DND-41 (cell line): ENCODE results near the gene CRYM.
A peak's percentile ranks its signal among the peaks of the same experiment; 100 is the strongest.
"Not testable (repeated sequence)": the region's sequence is repeated elsewhere in the genome, so short reads cannot be mapped to it uniquely, and the experiment has no call there.

Experiments
- ATAC-seq: fragments of 200-7000 bp; cut with Tn5 transposase; 3 replicates; pipeline ENCODE4 v1.9.1; 2021; ENCODE audit warnings: low read depth; ENCODE audit not compliant: insufficient read depth
- DNase-seq: peaks from one replicate; pipeline ENCODE4 v3.0.0-alpha.2; 2020
- H2AFZ ChIP-seq: 2 replicates; pipeline ENCODE4 v1.6.0; 2012; ENCODE audit warnings: low read depth, low read length
- H3K27ac ChIP-seq: 2 replicates; pipeline ENCODE4 v1.5.1; 2012; ENCODE audit warnings: low read length, inconsistent platforms
- H3K27me3 ChIP-seq: fragments of 200-600 bp; sonication (generic); 2 replicates; pipeline ENCODE4 v1.6.0; 2012; ENCODE audit warnings: low read length, mild to moderate bottlenecking, inconsistent platforms; ENCODE audit not compliant: insufficient read depth, poor library complexity
- H3K36me3 ChIP-seq: 2 replicates; pipeline ENCODE4 v1.5.1; 2012; ENCODE audit warnings: low read length, inconsistent platforms; ENCODE audit not compliant: insufficient read depth
- H3K4me1 ChIP-seq: 2 replicates; pipeline ENCODE4 v1.5.1; 2012; ENCODE audit warnings: mild to moderate bottlenecking, low read length; ENCODE audit not compliant: insufficient read depth
- H3K4me2 ChIP-seq: 2 replicates; pipeline ENCODE4 v1.6.0; 2012; ENCODE audit warnings: mild to moderate bottlenecking, moderate library complexity, low read length, inconsistent platforms; ENCODE audit not compliant: insufficient read depth
- H3K4me3 ChIP-seq, 2 experiments: fragments of 200-600 bp in 1 of 2; shearing (Covaris generic) in 1 of 2; 2 replicates each; pipeline ENCODE4 v1.5.1; 2012 to 2016; ENCODE audit warnings: inconsistent platforms in 2 of 2, low read length in 2 of 2, mild to moderate bottlenecking in 2 of 2, low read depth in 1 of 2, moderate library complexity in 1 of 2
- H3K79me2 ChIP-seq: 2 replicates; pipeline ENCODE4 v1.6.0; 2012; ENCODE audit warnings: low read length, inconsistent platforms; ENCODE audit not compliant: insufficient read depth
- H3K9ac ChIP-seq: 2 replicates; pipeline ENCODE4 v1.6.0; 2012; ENCODE audit warnings: low read depth, mild to moderate bottlenecking, inconsistent platforms, low read length, moderate library complexity
- H3K9me3 ChIP-seq: 2 replicates; pipeline ENCODE4 v1.5.1; 2012; ENCODE audit warnings: low read length, moderate library complexity, mild to moderate bottlenecking, inconsistent platforms; ENCODE audit not compliant: insufficient read depth, severe bottlenecking
- H4K20me1 ChIP-seq: 2 replicates; pipeline ENCODE4 v1.6.0; 2012; ENCODE audit warnings: low read length; ENCODE audit not compliant: insufficient read depth
- CTCF ChIP-seq: IDR thresholded peaks from 2 replicates; pipeline ENCODE4 v1.5.1; 2012; ENCODE audit warnings: borderline replicate concordance, low read length, moderate library complexity, mild to moderate bottlenecking; ENCODE audit not compliant: poor library complexity, severe bottlenecking; ENCODE audit errors: extremely low read depth
- EZH2 ChIP-seq: IDR thresholded peaks from 3 replicates; pipeline ENCODE4 v1.6.1; 2012; ENCODE audit warnings: borderline replicate concordance, low read depth, mild to moderate bottlenecking, moderate library complexity, low read length, inconsistent platforms; ENCODE audit not compliant: severe bottlenecking

Gene CRYM

GRCh38 chr16:21301168-21301894 lies 23.2 kb upstream of the CRYM start:
- ATAC-seq, result peak; percentile 88
- no peaks in the 10 kb centered on the region for H3K9me3 ChIP-seq
- DNase-seq, result peak; percentile 85
- TF ChIP-seq EZH2 (peak; percentile 26), CTCF (peak; percentile 35)
- peaks cover 26% of the 10 kb centered on the region for H3K4me1 ChIP-seq
- no peaks in the 10 kb centered on the region for H3K36me3 ChIP-seq
- H3K4me2 ChIP-seq, result peak overlapping the region; percentile 96
- H3K79me2 ChIP-seq, result no peaks in the 10 kb centered on the region
- no peaks in the 10 kb centered on the region for H4K20me1 ChIP-seq
- peak overlapping the region; percentile 90 for H2AFZ ChIP-seq
- no peaks in the 10 kb centered on the region for H3K27me3 ChIP-seq
- peak overlapping the region; percentile 29 to 85 for H3K4me3 ChIP-seq
- H3K9ac ChIP-seq, result peak overlapping the region; percentile 63
- peak overlapping the region; percentile 62 for H3K27ac ChIP-seq

- Histone ChIP-seq H2AFZ (peak overlapping the region; percentile 90), H3K4me1 (peaks cover 26% of the 10 kb centered on the region), H3K4me3 (peak overlapping the region; percentile 29 to 85; a peak in 3 of 4 replicates), H3K4me2 (peak overlapping the region; percentile 96), H3K36me3 (no peaks in the 10 kb centered on the region), H3K27ac (peak overlapping the region; percentile 32), H3K27me3 (no peaks in the 10 kb centered on the region), H3K9me3 (no peaks in the 10 kb centered on the region), H3K79me2 (no peaks in the 10 kb centered on the region), H3K9ac (peak overlapping the region; percentile 63), H4K20me1 (no peaks in the 10 kb centered on the region)
- peak; percentile 83 for ATAC-seq
- peak; percentile 89 for DNase-seq
- TF ChIP-seq CTCF (peak; percentile 92), EZH2 (no peak)
Observed at GRCh38 chr16:21300309-21301167, 22.4 kb upstream of the CRYM start.

- not testable (repeated sequence) for H3K4me3 ChIP-seq, H3K9ac ChIP-seq, ATAC-seq, H3K36me3 ChIP-seq, H3K27me3 ChIP-seq, DNase-seq, H3K9me3 ChIP-seq, H3K4me1 ChIP-seq, H3K79me2 ChIP-seq, H3K4me2 ChIP-seq, H3K27ac ChIP-seq, H4K20me1 ChIP-seq, H2AFZ ChIP-seq
Observed at GRCh38 chr16:21289789-21290188, 11.7 kb upstream of the CRYM start.

- TF ChIP-seq EZH2 (no peak), CTCF (no peak)
Observed at GRCh38 chr16:21285314-21285713, 7.2 kb upstream of the CRYM start.

More at GRCh38 chr16:21285314-21285713, 7.2 kb upstream of the CRYM start:
- peaks cover 5% of the 10 kb centered on the region for H3K27me3 ChIP-seq
- ATAC-seq (no peak), DNase-seq (no peak)
- no peak overlapping the region for H3K4me3 ChIP-seq
- H3K79me2 ChIP-seq, result no peaks in the 10 kb centered on the region
- H2AFZ ChIP-seq, result no peak overlapping the region
- H3K27ac ChIP-seq, result no peak overlapping the region
- H3K4me1 ChIP-seq, result no peaks in the 10 kb centered on the region
- H3K36me3 ChIP-seq, result no peaks in the 10 kb centered on the region
- H3K9me3 ChIP-seq, result peaks cover 2% of the 10 kb centered on the region
- H3K9ac ChIP-seq, result no peak overlapping the region
- no peak overlapping the region for H3K4me2 ChIP-seq
- H4K20me1 ChIP-seq, result no peaks in the 10 kb centered on the region
